GM12873 (cell line): ENCODE measurements around the gene PHLPP1.

Experiments
- TF ChIP-seq, protein P1 (sequence below): IDR thresholded peaks from 2 replicates; pipeline ENCODE4 v1.5.1; 2012; ENCODE audit warnings: low read depth, mild to moderate bottlenecking, moderate library complexity, low read length, control low read depth; ENCODE audit not compliant: insufficient read depth; ENCODE audit errors: missing control alignments

The PHLPP1 gene

DNA sequence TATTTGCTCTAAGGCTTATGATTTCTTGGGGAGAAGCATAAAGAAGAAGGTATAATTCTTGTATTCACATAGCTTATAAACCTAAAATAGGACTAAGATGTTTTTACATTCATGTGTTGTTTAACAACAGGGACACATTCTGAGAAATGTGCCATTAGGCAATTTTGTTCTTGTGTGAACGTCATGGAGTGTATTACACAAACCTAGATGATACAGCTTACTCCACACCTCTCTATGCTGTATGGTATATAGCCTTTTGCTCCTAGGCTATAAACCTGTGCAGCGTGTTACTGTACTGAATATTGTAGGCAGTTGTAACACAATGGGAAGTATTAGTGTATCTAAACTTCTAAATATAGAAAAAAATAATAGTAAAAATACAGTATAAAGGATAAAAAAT, 92.1 kb downstream of the PHLPP1 start:
- TF ChIP-seq, protein P1, sequence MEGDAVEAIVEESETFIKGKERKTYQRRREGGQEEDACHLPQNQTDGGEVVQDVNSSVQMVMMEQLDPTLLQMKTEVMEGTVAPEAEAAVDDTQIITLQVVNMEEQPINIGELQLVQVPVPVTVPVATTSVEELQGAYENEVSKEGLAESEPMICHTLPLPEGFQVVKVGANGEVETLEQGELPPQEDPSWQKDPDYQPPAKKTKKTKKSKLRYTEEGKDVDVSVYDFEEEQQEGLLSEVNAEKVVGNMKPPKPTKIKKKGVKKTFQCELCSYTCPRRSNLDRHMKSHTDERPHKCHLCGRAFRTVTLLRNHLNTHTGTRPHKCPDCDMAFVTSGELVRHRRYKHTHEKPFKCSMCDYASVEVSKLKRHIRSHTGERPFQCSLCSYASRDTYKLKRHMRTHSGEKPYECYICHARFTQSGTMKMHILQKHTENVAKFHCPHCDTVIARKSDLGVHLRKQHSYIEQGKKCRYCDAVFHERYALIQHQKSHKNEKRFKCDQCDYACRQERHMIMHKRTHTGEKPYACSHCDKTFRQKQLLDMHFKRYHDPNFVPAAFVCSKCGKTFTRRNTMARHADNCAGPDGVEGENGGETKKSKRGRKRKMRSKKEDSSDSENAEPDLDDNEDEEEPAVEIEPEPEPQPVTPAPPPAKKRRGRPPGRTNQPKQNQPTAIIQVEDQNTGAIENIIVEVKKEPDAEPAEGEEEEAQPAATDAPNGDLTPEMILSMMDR = no peak

DNA sequence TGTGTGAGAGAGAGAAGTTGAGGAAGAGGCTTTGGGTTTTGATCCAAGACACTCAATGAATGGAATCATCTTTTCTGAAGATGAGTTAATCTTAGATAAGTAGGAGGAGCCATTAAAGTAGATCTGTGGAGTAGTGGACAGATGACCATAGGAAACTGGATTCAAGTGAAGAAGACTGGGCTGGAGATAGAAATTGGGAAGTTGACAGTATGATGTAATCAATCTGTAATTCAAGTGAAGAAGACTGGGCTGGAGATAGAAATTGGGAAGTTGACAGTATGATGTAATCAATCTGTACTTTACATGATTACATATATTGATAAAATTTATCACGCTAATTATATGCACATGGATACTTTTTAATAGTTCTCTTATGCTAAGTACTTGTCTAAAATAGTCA, 92.8 kb downstream of the PHLPP1 start:
- TF ChIP-seq, protein P1 = no peak

DNA sequence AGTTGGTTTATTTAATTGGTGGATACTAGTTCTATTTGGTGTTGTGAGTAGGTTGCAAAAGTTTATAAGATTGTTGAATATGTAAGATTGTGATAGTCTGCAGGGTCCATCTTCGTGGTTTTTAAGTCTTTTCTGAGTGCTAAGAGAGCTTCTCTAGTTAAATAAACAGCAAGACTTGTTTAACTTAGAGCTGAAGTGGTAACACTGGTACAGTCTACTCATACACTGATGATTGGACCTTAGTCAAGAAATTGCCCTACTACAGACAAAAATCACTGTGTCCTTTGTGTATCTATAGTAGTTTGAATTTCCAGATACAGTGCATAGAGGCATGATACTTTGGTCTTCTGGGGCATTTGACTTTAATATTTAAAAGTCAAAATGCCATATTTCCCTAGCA, 94.6 kb downstream of the PHLPP1 start:
- TF ChIP-seq, protein P1 = no peak

- TF ChIP-seq, protein P1 = no peak
Measured at GRCh38 chr18:62810682-62811081, 95.3 kb downstream of the PHLPP1 start.

GRCh38 chr18:62811674-62812073, 96.3 kb downstream of the PHLPP1 start:
- TF ChIP-seq, protein P1 = no peak

- TF ChIP-seq, protein P1 = no peak
Measured at GRCh38 chr18:62812242-62812641, 96.9 kb downstream of the PHLPP1 start.

- TF ChIP-seq, protein P1 = no peak
Measured at GRCh38 chr18:62812876-62813275, 97.5 kb downstream of the PHLPP1 start.
